ENCODE measurements around the gene NOTCH1. TPM values are rescaled to one million over a fixed set of nuclear protein-coding genes. Genes with fewer than 3 reads are reported as not detected.

Gene NOTCH1
- total RNA-seq, 2 experiments from 2014 or later, result 17.6 to 17.9 TPM

- Histone ChIP-seq H3K4me1 (ENCODE audit: insufficient read depth, low read length, poor library complexity, severe bottlenecking) (no peaks in the 10 kb centered on the region), H2AFZ (ENCODE audit: low read length) (no peak overlapping the region), H3K79me2 (ENCODE audit: insufficient read depth, low read depth, low read length) (no peaks in the 10 kb centered on the region), H3K27ac (ENCODE audit: low read depth, low read length, poor library complexity, severe bottlenecking) (no peak overlapping the region), H4K20me1 (ENCODE audit: insufficient read depth, low read length) (no peaks in the 10 kb centered on the region), H3K4me3 (ENCODE audit: low read depth, low read length, poor library complexity, severe bottlenecking) (no peak overlapping the region), H3K9me2 (ENCODE audit: insufficient read depth, low read length) (no peaks in the 10 kb centered on the region), H3K36me3 (ENCODE audit: insufficient read depth, low read length) (no peaks in the 10 kb centered on the region), H3K9me3 (ENCODE audit: low read length) (peaks cover 13% of the 10 kb centered on the region), H3K4me2 (ENCODE audit: low read length) (no peak overlapping the region)
- intact Hi-C loops (cut with micrococcal nuclease; ENCODE audit: unreplicated experiment), result no loop called here
- BruUV-seq (replicated peaks), result no TSS peak
- CTCF ChIA-PET (ENCODE audit: unreplicated experiment), result no interaction called here
- no peak for TF ChIP-seq EZH2phosphoT487 (IDR thresholded peaks at IDR 0.05; ENCODE audit: borderline replicate concordance, low read depth, low read length)
- no peak for TF ChIP-seq CTCF (conservative IDR thresholded peaks at IDR 0.05; ENCODE audit: low read length)
- POLR2A ChIA-PET, result no interaction called here
- no peak for DNase-seq (ENCODE audit: low spot score)
Observed at GRCh38 chr9:136578626-136578914, 32.7 kb upstream of the NOTCH1 start.

- ChIA-PET CTCF (ENCODE audit: unreplicated experiment) (no interaction called here), POLR2A (no interaction called here)
- peaks cover 13% of the 10 kb centered on the region for H3K9me3 ChIP-seq (ENCODE audit: low read length)
Observed at GRCh38 chr9:136577941-136578625, 32.2 kb upstream of the NOTCH1 start.

More at GRCh38 chr9:136577941-136578625, 32.2 kb upstream of the NOTCH1 start:
- Histone ChIP-seq H3K4me2 (ENCODE audit: low read length) (no peak overlapping the region), H3K79me2 (ENCODE audit: insufficient read depth, low read depth, low read length) (no peaks in the 10 kb centered on the region), H3K9me2 (ENCODE audit: insufficient read depth, low read length) (no peaks in the 10 kb centered on the region), H4K20me1 (ENCODE audit: insufficient read depth, low read length) (no peaks in the 10 kb centered on the region), H3K27ac (ENCODE audit: low read depth, low read length, poor library complexity, severe bottlenecking) (no peak overlapping the region), H3K36me3 (ENCODE audit: insufficient read depth, low read length) (no peaks in the 10 kb centered on the region), H3K4me3 (ENCODE audit: low read depth, low read length, poor library complexity, severe bottlenecking) (no peak overlapping the region), H2AFZ (ENCODE audit: low read length) (no peak overlapping the region), H3K4me1 (ENCODE audit: insufficient read depth, low read length, poor library complexity, severe bottlenecking) (no peaks in the 10 kb centered on the region)
- no peak for TF ChIP-seq CTCF (conservative IDR thresholded peaks at IDR 0.05; ENCODE audit: low read length)
- no peak for TF ChIP-seq EZH2phosphoT487 (IDR thresholded peaks at IDR 0.05; ENCODE audit: borderline replicate concordance, low read depth, low read length)
- BruUV-seq (replicated peaks), result no TSS peak
- DNase-seq (ENCODE audit: low spot score), result no peak
- intact Hi-C loops (cut with micrococcal nuclease; ENCODE audit: unreplicated experiment), result no loop called here
